ENCODE results near the gene LMBR1L.

LMBR1L gene

GRCh38 chr12:49110464-49111155 is at the start of gene LMBR1L:
LMBR1L (minus strand) TSS chr12:49110847; CDS start chr12:49110555, 292 bp downstream.
- peak; percentile 53 for TF ChIP-seq CTCF (IDR thresholded peaks at IDR 0.05; ENCODE audit: borderline replicate concordance, insufficient read depth, low read depth, low read length)
- H3K4me3 ChIP-seq (ENCODE audit: low read depth, low read length), result peak within 1 kb of the TSS; percentile 85

- H3K4me3 ChIP-seq (ENCODE audit: low read depth, low read length), result no peak overlapping the region
- no peak for TF ChIP-seq CTCF (IDR thresholded peaks at IDR 0.05; ENCODE audit: borderline replicate concordance, insufficient read depth, low read depth, low read length)
These were observed 49.8 kb upstream of the LMBR1L start for GRCh38 chr12:49160399-49160798.

GRCh38 chr12:49154221-49154620 is 43.6 kb upstream of the LMBR1L start:
- TF ChIP-seq CTCF (IDR thresholded peaks at IDR 0.05; ENCODE audit: borderline replicate concordance, insufficient read depth, low read depth, low read length), result no peak
- no peak overlapping the region for H3K4me3 ChIP-seq (ENCODE audit: low read depth, low read length)

- H3K4me3 ChIP-seq (ENCODE audit: low read depth, low read length), result no peak overlapping the region
- no peak for TF ChIP-seq CTCF (IDR thresholded peaks at IDR 0.05; ENCODE audit: borderline replicate concordance, insufficient read depth, low read depth, low read length)
These were observed 36.7 kb upstream of the LMBR1L start for GRCh38 chr12:49147384-49147783.

GRCh38 chr12:49146406-49146805 is 35.8 kb upstream of the LMBR1L start:
- no peak for TF ChIP-seq CTCF (IDR thresholded peaks at IDR 0.05; ENCODE audit: borderline replicate concordance, insufficient read depth, low read depth, low read length)
- H3K4me3 ChIP-seq (ENCODE audit: low read depth, low read length), result no peak overlapping the region

- no peak for TF ChIP-seq CTCF (IDR thresholded peaks at IDR 0.05; ENCODE audit: borderline replicate concordance, insufficient read depth, low read depth, low read length)
- H3K4me3 ChIP-seq (ENCODE audit: low read depth, low read length), result no peak overlapping the region
These were observed 33.7 kb upstream of the LMBR1L start for GRCh38 chr12:49144384-49144783.

- no peak overlapping the region for H3K4me3 ChIP-seq (ENCODE audit: low read depth, low read length)
- TF ChIP-seq CTCF (IDR thresholded peaks at IDR 0.05; ENCODE audit: borderline replicate concordance, insufficient read depth, low read depth, low read length), result no peak
These were observed 28.4 kb upstream of the LMBR1L start for GRCh38 chr12:49138999-49139398.
